ENCODE data around the gene EDDM3A. TPM values are rescaled to one million over a fixed set of nuclear protein-coding genes. Genes with fewer than 3 reads are reported as not detected.
"Not testable (repeated sequence)": the region's sequence is repeated elsewhere in the genome, so short reads cannot be mapped to it uniquely, and the experiment has no call there.

EDDM3A gene
- total RNA-seq: not detected in 2 replicates

GRCh38 chr14:20745571-20746358, at the start of gene EDDM3A:
Gene EDDM3A, plus strand, starts transcription at chr14:20745887. Its CDS starts 1,694 bp downstream, at chr14:20747581.
- DNase-seq (ENCODE audit: low read depth in 2 of 2): no peak

- DNase-seq (ENCODE audit: low read depth in 2 of 2): no peak
Observed at GRCh38 chr14:20696764-20697163, 48.9 kb upstream of the EDDM3A start.

- peak; percentile 84 to 86 for DNase-seq (ENCODE audit: low read depth in 2 of 2)
Observed at GRCh38 chr14:20697273-20698017, 48.2 kb upstream of the EDDM3A start.

GRCh38 chr14:20698018-20698329, 47.7 kb upstream of the EDDM3A start:
- DNase-seq (ENCODE audit: low read depth in 2 of 2): no peak

GRCh38 chr14:20698934-20699333, 46.8 kb upstream of the EDDM3A start:
- no peak for DNase-seq (ENCODE audit: low read depth in 2 of 2)

- no peak for DNase-seq (ENCODE audit: low read depth in 2 of 2)
Observed at GRCh38 chr14:20699931-20700330, 45.8 kb upstream of the EDDM3A start.

GRCh38 chr14:20700965-20701364, 44.7 kb upstream of the EDDM3A start:
- DNase-seq (ENCODE audit: low read depth in 2 of 2): not testable (repeated sequence)

GRCh38 chr14:20706657-20707355, 38.9 kb upstream of the EDDM3A start:
- peak; percentile 61 to 90 for DNase-seq (ENCODE audit: low read depth in 2 of 2)

GRCh38 chr14:20707622-20708021, 38.1 kb upstream of the EDDM3A start:
- peak; percentile 29 to 74 for DNase-seq (ENCODE audit: low read depth in 2 of 2)

GRCh38 chr14:20711261-20711660, 34.4 kb upstream of the EDDM3A start:
- DNase-seq (ENCODE audit: low read depth in 2 of 2): no peak

- peak; percentile 24 to 45 for DNase-seq (ENCODE audit: low read depth in 2 of 2)
Observed at GRCh38 chr14:20711685-20712084, 34.0 kb upstream of the EDDM3A start.

- DNase-seq (ENCODE audit: low read depth in 2 of 2): peak in 1 of 2 donors; percentile 16
Observed at GRCh38 chr14:20712904-20713303, 32.8 kb upstream of the EDDM3A start.

- DNase-seq (ENCODE audit: low read depth in 2 of 2): peak; percentile 46 to 61
Observed at GRCh38 chr14:20714593-20715250, 31.0 kb upstream of the EDDM3A start.

- no peak for DNase-seq (ENCODE audit: low read depth in 2 of 2)
Observed at GRCh38 chr14:20719777-20720176, 25.9 kb upstream of the EDDM3A start.

- DNase-seq (ENCODE audit: low read depth in 2 of 2): no peak
Observed at GRCh38 chr14:20720741-20721140, 24.9 kb upstream of the EDDM3A start.

- no peak for DNase-seq (ENCODE audit: low read depth in 2 of 2)
Observed at GRCh38 chr14:20722016-20722415, 23.7 kb upstream of the EDDM3A start.

GRCh38 chr14:20723488-20723887, 22.2 kb upstream of the EDDM3A start:
- no peak for DNase-seq (ENCODE audit: low read depth in 2 of 2)

GRCh38 chr14:20726121-20726520, 19.6 kb upstream of the EDDM3A start:
- not testable (repeated sequence) for DNase-seq (ENCODE audit: low read depth in 2 of 2)

- DNase-seq (ENCODE audit: low read depth in 2 of 2): no peak
Observed at GRCh38 chr14:20726531-20726930, 19.2 kb upstream of the EDDM3A start.

- DNase-seq (ENCODE audit: low read depth in 2 of 2): no peak
Observed at GRCh38 chr14:20730891-20731290, 14.8 kb upstream of the EDDM3A start.

GRCh38 chr14:20732477-20732876, 13.2 kb upstream of the EDDM3A start:
- DNase-seq (ENCODE audit: low read depth in 2 of 2): no peak
